GM12878 (cell line): ENCODE measurements around the gene NACAD.

Source experiments
- CHD2 ChIP-seq: IDR thresholded peaks from 2 replicates; pipeline ENCODE4 v1.6.1; 2011; ENCODE audit warnings: low read depth, low read length, improper control_type of control experiment, borderline replicate concordance
- CTCF ChIP-seq, 3 experiments: IDR thresholded peaks in 2 of 3; conservative IDR thresholded peaks in 1 of 3; 2 replicates each; pipeline ENCODE4 v1.5.1; 2011; ENCODE audit warnings: low read depth in 3 of 3, low read length in 3 of 3, mild to moderate bottlenecking in 3 of 3, control low read depth in 2 of 3, moderate library complexity in 2 of 3, inconsistent platforms in 1 of 3, mixed read lengths in 1 of 3; ENCODE audit not compliant: control insufficient read depth in 2 of 3, insufficient read depth in 1 of 3; ENCODE audit errors: extremely low read depth in 1 of 3
- EP300 ChIP-seq, 2 experiments: fragments of 150-350 bp in 1 of 2; IDR thresholded peaks; 2 replicates each; pipeline ENCODE4 v1.6.1; 2011 to 2012; ENCODE audit warnings: low read depth in 2 of 2, low read length in 2 of 2, borderline replicate concordance in 1 of 2, improper control_type of control experiment in 1 of 2, inconsistent platforms in 1 of 2; ENCODE audit not compliant: control insufficient read depth in 1 of 2
- POLR2AphosphoS5 ChIP-seq: IDR thresholded peaks from 2 replicates; pipeline ENCODE4 v1.6.1; 2011; ENCODE audit warnings: mild to moderate bottlenecking, low read length, inconsistent platforms
- RAD51 ChIP-seq: fragments of 450-650 bp; IDR thresholded peaks from 2 replicates; pipeline ENCODE4 v1.6.1; 2016; ENCODE audit warnings: moderate library complexity, mild to moderate bottlenecking, inconsistent platforms
- RCOR1 ChIP-seq: conservative IDR thresholded peaks from 2 replicates; pipeline ENCODE4 v1.6.1; 2012; ENCODE audit warnings: low read depth, low read length, improper control_type of control experiment
- SMARCA5 ChIP-seq: fragments of 450-650 bp; IDR thresholded peaks from 2 replicates; pipeline ENCODE4 v1.6.1; 2017; ENCODE audit warnings: mild to moderate bottlenecking
- SUPT20H ChIP-seq: IDR thresholded peaks from 2 replicates; pipeline ENCODE4 v1.6.1; 2011; ENCODE audit warnings: low read depth, mild to moderate bottlenecking, low read length, moderate library complexity, borderline replicate concordance; ENCODE audit not compliant: control insufficient read depth

DNA sequence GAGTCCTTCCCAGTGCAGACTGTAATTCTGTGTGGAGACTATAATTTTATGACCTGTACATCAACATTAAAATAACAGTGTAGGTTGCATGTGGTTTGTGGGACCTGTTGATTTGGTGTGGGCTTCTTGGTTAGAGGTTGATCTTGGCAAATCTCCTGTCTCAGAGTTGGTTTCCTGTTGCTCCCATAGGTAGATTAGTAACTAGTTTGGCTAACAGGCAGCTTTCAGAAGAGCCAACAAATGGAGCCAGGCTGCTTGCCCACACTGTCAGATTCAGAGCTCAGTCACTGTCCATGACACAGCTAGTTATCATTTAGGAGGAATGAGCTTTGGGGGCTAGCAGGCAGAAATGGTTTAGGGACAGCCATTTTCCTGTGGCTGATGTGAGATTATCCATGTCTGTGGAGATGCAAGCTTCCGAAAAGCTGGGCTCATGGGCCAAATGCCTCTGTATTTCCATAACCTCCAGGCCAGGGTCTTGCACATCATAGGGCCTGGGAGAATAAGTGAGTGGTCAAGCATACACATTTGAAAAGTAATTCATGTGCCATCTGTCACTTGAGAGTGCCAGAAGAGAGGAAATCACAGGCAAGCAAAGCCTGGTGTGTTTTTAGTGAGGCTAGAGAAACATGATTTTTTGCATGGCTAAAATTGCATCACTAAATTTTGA is 55.4 kb downstream of the NACAD start:
- TF ChIP-seq SUPT20H (no peak), CHD2 (no peak), RCOR1 (no peak), RAD51 (no peak), CTCF (IDR thresholded peaks at IDR 0.05 in 2 of 3, conservative IDR thresholded peaks at IDR 0.05 in 1 of 3; ENCODE audit: control insufficient read depth in 2 of 3, extremely low read depth in 1 of 3, insufficient read depth in 1 of 3, low read depth in 3 of 3, low read length in 3 of 3) (no peak), POLR2AphosphoS5 (no peak), EP300 (IDR thresholded peaks at IDR 0.05; ENCODE audit: borderline replicate concordance in 1 of 2, control insufficient read depth in 1 of 2, low read depth in 2 of 2, low read length in 2 of 2) (no peak), SMARCA5 (no peak)
